LNCAP (cell line): Measurements from ENCODE around the gene L1TD1.

Experiments
- CTCF ChIP-seq: fragments of 450-650 bp; IDR thresholded peaks from 2 replicates; pipeline ENCODE4 v1.5.1; 2017; ENCODE audit warnings: mild to moderate bottlenecking

Gene L1TD1

GRCh38 chr1:62178372-62178771 is 16.3 kb upstream of the L1TD1 start:
- TF ChIP-seq CTCF = no peak

- TF ChIP-seq CTCF = no peak
These were observed 14.0 kb upstream of the L1TD1 start for GRCh38 chr1:62180639-62181038.

- no peak for TF ChIP-seq CTCF
These were observed 13.1 kb upstream of the L1TD1 start for GRCh38 chr1:62181532-62181931.

- TF ChIP-seq CTCF = no peak
These were observed 10.3 kb upstream of the L1TD1 start for GRCh38 chr1:62184336-62184735.

- TF ChIP-seq CTCF = no peak
These were observed 9.0 kb upstream of the L1TD1 start for GRCh38 chr1:62185677-62186076.

GRCh38 chr1:62187548-62187947 is 7.1 kb upstream of the L1TD1 start:
- TF ChIP-seq CTCF = no peak

- no peak for TF ChIP-seq CTCF
These were observed 6.5 kb upstream of the L1TD1 start for GRCh38 chr1:62188111-62188510.

- TF ChIP-seq CTCF = no peak
These were observed 1.5 kb downstream of the L1TD1 start for GRCh38 chr1:62196086-62196690.
